ENCODE data around the gene OR4D5.

OR4D5 gene

GRCh38 chr11:123939317-123939716 lies at the start of gene OR4D5:
Gene OR4D5, plus strand, starts transcription at chr11:123939617. Its CDS starts 0 bp downstream, at chr11:123939617.
- no peak for DNase-seq (ENCODE audit: low spot score)

- no peak for DNase-seq (ENCODE audit: low spot score)
Measured at GRCh38 chr11:123892031-123892430, 47.4 kb upstream of the OR4D5 start.

- no peak for DNase-seq (ENCODE audit: low spot score)
Measured at GRCh38 chr11:123899792-123900191, 39.6 kb upstream of the OR4D5 start.

GRCh38 chr11:123901867-123902266 lies 37.5 kb upstream of the OR4D5 start, which contains the start of gene OR8D4:
Gene OR8D4, plus strand, starts transcription at chr11:123902167. Its CDS starts 4,265 bp downstream, at chr11:123906432.
- DNase-seq (ENCODE audit: low spot score): no peak

GRCh38 chr11:123903932-123904331 lies 35.5 kb upstream of the OR4D5 start:
- DNase-seq (ENCODE audit: low spot score): no peak

- DNase-seq (ENCODE audit: low spot score): no peak
Measured at GRCh38 chr11:123904932-123905331, 34.5 kb upstream of the OR4D5 start.

GRCh38 chr11:123905826-123906225 lies 33.6 kb upstream of the OR4D5 start:
- DNase-seq (ENCODE audit: low spot score): no peak

- DNase-seq (ENCODE audit: low spot score): no peak
Measured at GRCh38 chr11:123920943-123921342, 18.5 kb upstream of the OR4D5 start.

- no peak for DNase-seq (ENCODE audit: low spot score)
Measured at GRCh38 chr11:123924027-123924426, 15.4 kb upstream of the OR4D5 start.

- no peak for DNase-seq (ENCODE audit: low spot score)
Measured at GRCh38 chr11:123942413-123942812, 3.0 kb downstream of the OR4D5 start.

GRCh38 chr11:123943738-123944137 lies 4.3 kb downstream of the OR4D5 start, which contains the start of gene OR6T1:
Gene OR6T1, minus strand, starts transcription at chr11:123943838. Its CDS starts 0 bp downstream, at chr11:123943838.
- DNase-seq (ENCODE audit: low spot score): no peak

GRCh38 chr11:123945132-123945531 lies 5.7 kb downstream of the OR4D5 start:
- no peak for DNase-seq (ENCODE audit: low spot score)

- DNase-seq (ENCODE audit: low spot score): no peak
Measured at GRCh38 chr11:123956752-123957151, 17.3 kb downstream of the OR4D5 start.

GRCh38 chr11:123973816-123974215 lies 34.4 kb downstream of the OR4D5 start:
- no peak for DNase-seq (ENCODE audit: low spot score)

- no peak for DNase-seq (ENCODE audit: low spot score)
Measured at GRCh38 chr11:123976770-123977560, 37.5 kb downstream of the OR4D5 start.

- DNase-seq (ENCODE audit: low spot score): no peak
Measured at GRCh38 chr11:123977731-123978347, 38.4 kb downstream of the OR4D5 start, which contains the start of gene OR10S1. Gene OR10S1, minus strand, starts transcription at chr11:123977781. Its CDS starts 117 bp downstream, at chr11:123977664.

GRCh38 chr11:123979311-123979710 lies 39.9 kb downstream of the OR4D5 start:
- no peak for DNase-seq (ENCODE audit: low spot score)
